Smooth muscle cell (in vitro differentiated cells): ENCODE measurements around the gene SCN10A. TPM values are rescaled to one million over a fixed set of nuclear protein-coding genes. Genes with fewer than 3 reads are reported as not detected.

Experiments
- DNase-seq: peaks from one replicate; lab custom pipeline; 2025; ENCODE audit not compliant: unreplicated experiment; lab: John Stamatoyannopoulos, UW
- H2AFZ ChIP-seq: fragments of 200-600 bp; sonication (generic); 2 replicates; pipeline ENCODE4 v1.6.0; 2016; ENCODE audit warnings: antibody characterized with exemption, low read depth, mild to moderate bottlenecking
- H3F3A ChIP-seq: fragments of 200-600 bp; sonication (generic); 2 replicates; pipeline ENCODE4 v1.6.0; 2017; ENCODE audit warnings: antibody characterized with exemption, low read depth
- H3K27ac ChIP-seq: fragments of 200-600 bp; sonication (generic); 2 replicates; pipeline ENCODE4 v1.5.1; 2016; ENCODE audit warnings: low read depth, mild to moderate bottlenecking
- H3K27me3 ChIP-seq: fragments of 200-600 bp; sonication (generic); 2 replicates; pipeline ENCODE4 v1.6.1; 2016; ENCODE audit warnings: low read depth, mild to moderate bottlenecking
- H3K36me3 ChIP-seq: fragments of 200-600 bp; sonication (generic); 2 replicates; pipeline ENCODE4 v1.5.1; 2016; ENCODE audit warnings: low read depth
- H3K4me1 ChIP-seq: fragments of 200-600 bp; sonication (generic); 2 replicates; pipeline ENCODE4 v1.5.1; 2016; ENCODE audit warnings: low read depth
- H3K4me2 ChIP-seq: fragments of 200-600 bp; sonication (generic); 2 replicates; pipeline ENCODE4 v1.6.0; 2016; ENCODE audit warnings: mild to moderate bottlenecking
- H3K4me3 ChIP-seq: fragments of 200-600 bp; sonication (generic); 2 replicates; pipeline ENCODE4 v1.5.1; 2016; ENCODE audit warnings: mild to moderate bottlenecking
- H3K79me2 ChIP-seq: fragments of 200-600 bp; sonication (generic); 2 replicates; pipeline ENCODE4 v1.6.0; 2016; ENCODE audit warnings: low read depth, mild to moderate bottlenecking
- H3K9ac ChIP-seq: fragments of 200-600 bp; sonication (generic); 2 replicates; pipeline ENCODE4 v1.6.0; 2016; ENCODE audit warnings: low read depth
- H3K9me3 ChIP-seq: fragments of 200-600 bp; sonication (generic); replicated peaks from 2 replicates; pipeline ENCODE4 v1.5.1; 2016; ENCODE audit warnings: low read depth
- H4K20me1 ChIP-seq: fragments of 200-600 bp; sonication (generic); 2 replicates; pipeline ENCODE4 v1.6.0; 2016; ENCODE audit warnings: low read depth
- CTCF ChIP-seq: fragments of 200-600 bp; sonication (generic); IDR thresholded peaks from 2 replicates; pipeline ENCODE4 v1.5.1; 2017; ENCODE audit warnings: borderline replicate concordance, mild to moderate bottlenecking, antibody characterized with exemption; ENCODE audit not compliant: insufficient read depth, poor library complexity, severe bottlenecking
- WGBS: methylation state at CpG from one replicate; pipeline ENCODE4 v1.1.7; 2016; ENCODE audit warnings: low lambda C conversion rate; 5-methylcytosine and 5-hydroxymethylcytosine counted together
- polyA plus RNA-seq: library from polyadenylated mRNA; unstranded; fragments of >200 nt; fragmentation: Nextera tagmentation; extraction: Ambion mirVana; gene quantifications from 2 replicates; pipeline ENCODE4 v1.2.1, GENCODE V29; 2016
- total RNA-seq: library from RNA; depleted of rRNA; stranded (reverse); fragments of >200 nt; gene quantifications from 2 replicates; pipeline ENCODE4 v1.2.3, GENCODE V29; 2014

The SCN10A gene
- total and polyA plus RNA-seq, 2 experiments from 2014 or later, result not detected

GRCh38 chr3:38689774-38690173, 126.2 kb downstream of the SCN10A start:
- Histone ChIP-seq H3K27ac (no peak overlapping the region), H3K79me2 (no peaks in the 10 kb centered on the region), H3K9ac (no peak overlapping the region), H3K36me3 (no peaks in the 10 kb centered on the region), H2AFZ (no peak overlapping the region), H3K4me2 (no peak overlapping the region), H4K20me1 (no peaks in the 10 kb centered on the region), H3K27me3 (peaks cover 5% of the 10 kb centered on the region), H3K4me3 (no peak overlapping the region), H3K9me3 (no peaks in the 10 kb centered on the region), H3K4me1 (no peaks in the 10 kb centered on the region), H3F3A (no peaks in the 10 kb centered on the region)
- 89% methylated on average over 3 of the region's 3 CpGs for WGBS
- TF ChIP-seq CTCF, result no peak
- DNase-seq, result no peak

- WGBS, result 85% methylated on average over 4 of the region's 4 CpGs
- H3F3A ChIP-seq, result no peaks in the 10 kb centered on the region
- H3K27me3 ChIP-seq, result peaks cover 4% of the 10 kb centered on the region
- TF ChIP-seq CTCF, result no peak
- DNase-seq, result no peak
- no peaks in the 10 kb centered on the region for H3K36me3 ChIP-seq
- H3K9ac ChIP-seq, result no peak overlapping the region
- H4K20me1 ChIP-seq, result no peaks in the 10 kb centered on the region
- H3K4me2 ChIP-seq, result no peak overlapping the region
- H3K4me1 ChIP-seq, result no peaks in the 10 kb centered on the region
- H3K9me3 ChIP-seq, result no peaks in the 10 kb centered on the region
- no peak overlapping the region for H2AFZ ChIP-seq
- H3K4me3 ChIP-seq, result no peak overlapping the region
- H3K27ac ChIP-seq, result no peak overlapping the region
- no peaks in the 10 kb centered on the region for H3K79me2 ChIP-seq
Measured at GRCh38 chr3:38689346-38689745, 126.7 kb downstream of the SCN10A start.

- no peak for DNase-seq
- WGBS, result 81% methylated on average over 2 of the region's 2 CpGs
- no peak overlapping the region for H2AFZ ChIP-seq
- H3K36me3 ChIP-seq, result no peaks in the 10 kb centered on the region
- no peak overlapping the region for H3K9ac ChIP-seq
- no peak overlapping the region for H3K4me3 ChIP-seq
- no peak overlapping the region for H3K4me2 ChIP-seq
- H3K27ac ChIP-seq, result no peak overlapping the region
- no peaks in the 10 kb centered on the region for H4K20me1 ChIP-seq
- H3K4me1 ChIP-seq, result no peaks in the 10 kb centered on the region
- no peaks in the 10 kb centered on the region for H3K27me3 ChIP-seq
- no peak for TF ChIP-seq CTCF
- no peaks in the 10 kb centered on the region for H3K9me3 ChIP-seq
- no peaks in the 10 kb centered on the region for H3K79me2 ChIP-seq
- no peaks in the 10 kb centered on the region for H3F3A ChIP-seq
Measured at GRCh38 chr3:38687321-38687720, 128.7 kb downstream of the SCN10A start.

GRCh38 chr3:38684546-38684945, 131.5 kb downstream of the SCN10A start:
- Histone ChIP-seq H3K36me3 (no peaks in the 10 kb centered on the region), H3K4me2 (no peak overlapping the region), H2AFZ (no peak overlapping the region), H3K4me3 (no peak overlapping the region), H3F3A (no peaks in the 10 kb centered on the region), H3K4me1 (no peaks in the 10 kb centered on the region), H3K27ac (no peak overlapping the region), H4K20me1 (no peaks in the 10 kb centered on the region), H3K9ac (no peak overlapping the region), H3K9me3 (no peaks in the 10 kb centered on the region), H3K79me2 (no peaks in the 10 kb centered on the region), H3K27me3 (peaks cover 10% of the 10 kb centered on the region)
- 77% methylated on average over 5 of the region's 5 CpGs for WGBS
- TF ChIP-seq CTCF, result no peak
- DNase-seq, result no peak
